ENCODE data around the gene LRRC73. TPM values are rescaled to one million over a fixed set of nuclear protein-coding genes. Genes with fewer than 3 reads are reported as not detected.

LRRC73 gene
- total and polyA plus RNA-seq, 4 donors: 0.87 to 4.8 (median 1.9) TPM

DNA sequence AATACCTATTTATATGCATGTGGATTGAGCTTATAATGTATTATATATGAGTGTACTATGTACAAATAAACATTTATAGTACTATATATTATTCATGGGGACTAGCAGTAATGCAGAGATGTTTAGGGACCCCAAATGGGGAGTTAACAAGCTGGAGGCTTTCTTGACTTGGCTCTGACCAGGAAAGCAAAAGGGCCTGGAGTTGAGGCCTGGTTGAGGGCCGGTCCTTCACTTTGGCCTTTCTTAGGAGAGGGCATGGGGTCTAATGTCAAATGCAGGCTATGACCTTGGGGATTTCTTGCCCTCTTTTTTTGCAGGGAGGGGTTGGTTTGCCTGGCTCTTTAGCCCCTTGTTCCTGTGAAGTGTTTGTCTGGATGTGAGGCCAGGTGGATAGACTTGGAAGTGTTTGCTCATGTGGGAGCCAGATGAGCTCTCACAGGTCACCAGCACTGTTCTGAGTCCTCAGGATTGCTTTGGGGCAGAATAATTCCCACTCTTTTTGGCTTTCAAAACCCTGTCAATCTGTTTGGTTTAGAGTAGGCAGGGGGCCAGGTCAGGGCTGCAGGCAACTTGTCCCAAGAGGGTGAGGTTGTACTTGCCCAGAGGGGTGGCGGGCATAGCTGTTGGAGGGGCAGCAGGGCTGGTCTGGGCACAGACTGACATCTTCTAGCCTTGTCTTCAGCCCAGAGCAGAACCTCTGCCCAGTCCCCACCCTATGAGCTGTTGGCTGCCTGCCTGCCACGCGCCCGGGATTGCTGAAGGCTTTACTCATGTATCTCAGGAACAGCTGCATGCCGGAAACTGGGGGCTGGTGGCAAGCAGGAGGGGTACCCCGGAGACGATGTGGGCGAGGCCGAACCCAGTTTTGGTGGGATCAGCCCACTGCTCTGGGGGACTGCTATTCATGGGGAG lies 18.1 kb downstream of the LRRC73 start:
- peak overlapping the region; percentile 46 to 81 for H3K27ac ChIP-seq (ENCODE audit: low read depth in 1 of 2, low read length in 1 of 2)
- H3K36me3 ChIP-seq (ENCODE audit: control insufficient read depth in 4 of 4, insufficient read depth in 4 of 4, low read length in 4 of 4): peaks cover 0 to 1% (median under 1%) of the 10 kb centered on the region in 4 donors
- H3K27me3 ChIP-seq (ENCODE audit: control insufficient read depth in 3 of 3, insufficient read depth in 3 of 3, low read length in 2 of 3): no peaks in the 10 kb centered on the region
- TF ChIP-seq, protein P1, sequence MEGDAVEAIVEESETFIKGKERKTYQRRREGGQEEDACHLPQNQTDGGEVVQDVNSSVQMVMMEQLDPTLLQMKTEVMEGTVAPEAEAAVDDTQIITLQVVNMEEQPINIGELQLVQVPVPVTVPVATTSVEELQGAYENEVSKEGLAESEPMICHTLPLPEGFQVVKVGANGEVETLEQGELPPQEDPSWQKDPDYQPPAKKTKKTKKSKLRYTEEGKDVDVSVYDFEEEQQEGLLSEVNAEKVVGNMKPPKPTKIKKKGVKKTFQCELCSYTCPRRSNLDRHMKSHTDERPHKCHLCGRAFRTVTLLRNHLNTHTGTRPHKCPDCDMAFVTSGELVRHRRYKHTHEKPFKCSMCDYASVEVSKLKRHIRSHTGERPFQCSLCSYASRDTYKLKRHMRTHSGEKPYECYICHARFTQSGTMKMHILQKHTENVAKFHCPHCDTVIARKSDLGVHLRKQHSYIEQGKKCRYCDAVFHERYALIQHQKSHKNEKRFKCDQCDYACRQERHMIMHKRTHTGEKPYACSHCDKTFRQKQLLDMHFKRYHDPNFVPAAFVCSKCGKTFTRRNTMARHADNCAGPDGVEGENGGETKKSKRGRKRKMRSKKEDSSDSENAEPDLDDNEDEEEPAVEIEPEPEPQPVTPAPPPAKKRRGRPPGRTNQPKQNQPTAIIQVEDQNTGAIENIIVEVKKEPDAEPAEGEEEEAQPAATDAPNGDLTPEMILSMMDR (IDR thresholded peaks at IDR 0.05; ENCODE audit: control extremely low read depth, extremely low read depth): no peak
- H3K9ac ChIP-seq (ENCODE audit: insufficient read depth in 1 of 2, low read length in 2 of 2): peak overlapping the region in 1 of 2 donors; percentile 29
- peaks cover 5 to 31% (median 12%) of the 10 kb centered on the region in 5 donors for H3K4me1 ChIP-seq (ENCODE audit: control insufficient read depth in 5 of 5, insufficient read depth in 5 of 5, low read length in 5 of 5)
- H3K4me3 ChIP-seq: no peak overlapping the region
- ATAC-seq (ENCODE audit: insufficient read depth, low FRiP score) (peak; percentile 36), DNase-seq (peak; percentile 48 to 67 (median 62))
- H3K9me3 ChIP-seq (ENCODE audit: control insufficient read depth in 4 of 4, insufficient read depth in 3 of 4, low read length in 3 of 4): no peaks in the 10 kb centered on the region
- 34 to 61% methylated on average over 10 of the region's 10 CpGs for WGBS, 2 donors

DNA sequence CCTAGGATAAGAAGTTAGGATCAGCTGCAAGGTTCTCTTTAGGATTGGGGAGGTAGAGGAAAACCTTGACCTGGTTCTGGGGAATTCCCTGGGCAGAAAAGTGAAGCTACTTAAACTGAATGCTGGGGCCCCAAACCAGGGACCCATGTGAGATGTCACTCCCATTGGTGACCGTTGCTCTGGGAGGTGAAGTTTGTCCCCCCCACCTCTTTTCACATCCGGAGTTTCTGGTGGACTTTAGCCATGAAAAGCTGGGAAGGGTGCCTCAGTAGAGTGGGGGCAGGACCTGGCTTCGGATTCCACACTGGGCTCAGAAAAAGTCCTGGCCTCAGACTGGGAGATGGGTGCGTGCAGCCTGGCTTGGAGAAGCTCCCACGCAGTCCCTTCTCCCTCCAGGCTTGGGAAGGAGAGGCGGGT lies 19.6 kb downstream of the LRRC73 start:
- no peak overlapping the region for H3K4me3 ChIP-seq

DNA sequence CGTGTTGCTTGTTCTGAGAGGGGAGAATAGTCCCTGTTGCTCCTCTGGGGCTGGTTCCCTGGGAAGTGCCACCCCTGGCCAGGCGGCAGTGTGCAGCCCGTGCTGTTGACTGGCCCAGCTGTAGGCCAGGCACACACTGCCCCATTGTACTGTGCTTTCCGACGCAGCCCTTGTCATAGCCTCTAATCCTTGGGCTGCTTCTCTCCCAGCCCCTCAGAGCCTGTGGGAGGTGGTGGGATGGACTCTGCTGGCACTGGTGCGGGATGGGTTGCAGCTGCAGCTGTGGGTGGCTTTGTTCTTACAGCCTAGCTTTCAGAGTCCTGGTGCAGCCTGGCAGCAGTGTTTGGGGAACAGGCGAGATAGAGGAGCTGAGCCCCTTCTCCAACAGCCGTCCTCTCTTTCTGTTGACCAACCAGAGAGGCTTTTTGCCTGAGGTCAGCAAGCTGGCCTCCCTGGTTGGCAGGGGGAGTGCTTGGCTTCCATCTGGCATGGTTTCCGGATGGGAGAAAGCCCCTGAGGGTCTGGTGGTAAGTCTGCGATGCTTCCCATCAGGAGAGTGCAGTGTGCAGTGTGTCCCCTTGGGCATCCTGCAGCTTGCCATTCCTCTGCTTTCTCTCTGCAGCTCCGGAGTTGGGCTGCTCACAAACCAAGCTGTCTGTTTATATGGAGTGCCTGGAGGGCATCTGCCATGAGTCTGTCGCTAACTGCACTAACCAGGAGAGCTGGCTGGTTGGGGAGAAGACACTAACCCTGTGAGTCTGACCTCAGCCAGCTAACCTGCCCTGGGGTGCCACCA lies 20.7 kb downstream of the LRRC73 start:
- H3K9ac ChIP-seq (ENCODE audit: insufficient read depth in 1 of 2, low read length in 2 of 2): no peak overlapping the region

More for the DNA sequence above, 19.6 kb downstream of the LRRC73 start:
- TF ChIP-seq, protein P1 (IDR thresholded peaks at IDR 0.05; ENCODE audit: control extremely low read depth, extremely low read depth): no peak
- no peaks in the 10 kb centered on the region for H3K9me3 ChIP-seq (ENCODE audit: control insufficient read depth in 4 of 4, insufficient read depth in 3 of 4, low read length in 3 of 4)
- H3K27ac ChIP-seq (ENCODE audit: low read depth in 1 of 2, low read length in 1 of 2): no peak overlapping the region
- H3K36me3 ChIP-seq (ENCODE audit: control insufficient read depth in 4 of 4, insufficient read depth in 4 of 4, low read length in 4 of 4): peaks cover 0 to 6% (median 0%) of the 10 kb centered on the region in 4 donors
- ATAC-seq (ENCODE audit: insufficient read depth, low FRiP score) (no peak), DNase-seq (no peak)
- no peaks in the 10 kb centered on the region for H3K27me3 ChIP-seq (ENCODE audit: control insufficient read depth in 3 of 3, insufficient read depth in 3 of 3, low read length in 2 of 3)
- WGBS, 2 donors: 89 to 97% methylated on average over 6 of the region's 6 CpGs
- H3K9ac ChIP-seq (ENCODE audit: insufficient read depth in 1 of 2, low read length in 2 of 2): no peak overlapping the region
- H3K4me1 ChIP-seq (ENCODE audit: control insufficient read depth in 5 of 5, insufficient read depth in 5 of 5, low read length in 5 of 5): peaks cover 5 to 22% (median 12%) of the 10 kb centered on the region in 5 donors

More for the DNA sequence above, 20.7 kb downstream of the LRRC73 start:
- TF ChIP-seq, protein P1 (IDR thresholded peaks at IDR 0.05; ENCODE audit: control extremely low read depth, extremely low read depth): no peak
- Histone ChIP-seq H3K27ac (ENCODE audit: low read depth in 1 of 2, low read length in 1 of 2) (no peak overlapping the region), H3K4me1 (ENCODE audit: control insufficient read depth in 5 of 5, insufficient read depth in 5 of 5, low read length in 5 of 5) (peaks cover 5 to 16% (median 12%) of the 10 kb centered on the region in 5 donors), H3K9me3 (ENCODE audit: control insufficient read depth in 4 of 4, insufficient read depth in 3 of 4, low read length in 3 of 4) (no peaks in the 10 kb centered on the region), H3K27me3 (ENCODE audit: control insufficient read depth in 3 of 3, insufficient read depth in 3 of 3, low read length in 2 of 3) (no peaks in the 10 kb centered on the region), H3K36me3 (ENCODE audit: control insufficient read depth in 4 of 4, insufficient read depth in 4 of 4, low read length in 4 of 4) (peaks cover 0 to 6% (median 0%) of the 10 kb centered on the region in 4 donors), H3K4me3 (no peak overlapping the region)
- DNase-seq (no peak), ATAC-seq (ENCODE audit: insufficient read depth, low FRiP score) (no peak)
- WGBS, 2 donors: 93 to 96% methylated on average over 12 of the region's 12 CpGs

Data from lung (tissue), 12 donors.